ENCODE results near the gene LCN6. TPM values are rescaled to one million over a fixed set of nuclear protein-coding genes. Genes with fewer than 3 reads are reported as not detected.

The LCN6 gene
- total RNA-seq, 1 experiment from 2014 or later: not detected

DNA sequence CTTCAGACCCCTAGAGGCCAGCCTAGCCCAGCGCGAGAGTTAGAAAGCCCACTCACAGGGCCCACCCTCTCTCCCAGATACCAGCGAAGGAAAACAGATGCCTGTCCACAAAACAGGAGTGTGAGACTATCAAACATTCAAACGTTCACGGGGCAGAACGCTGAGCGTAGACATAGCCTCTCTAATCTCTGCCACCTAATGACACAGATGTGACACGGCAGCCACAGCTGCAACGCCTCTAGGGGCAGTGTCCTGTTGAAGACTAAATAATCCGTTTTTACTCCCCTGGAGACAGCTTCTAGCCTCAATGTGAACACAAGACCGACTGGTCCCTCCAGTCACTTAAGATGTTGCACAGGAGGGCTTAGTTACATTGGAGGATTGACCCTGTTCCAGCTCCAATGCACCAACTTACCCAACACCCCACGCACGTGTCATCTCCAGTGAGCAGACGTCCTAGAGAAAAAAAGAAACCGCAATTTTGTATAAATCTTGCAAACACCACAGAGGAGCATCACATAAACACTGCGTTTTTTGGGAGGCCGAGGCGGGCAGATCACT is 21.6 kb downstream of the LCN6 start:
- ChIA-PET POLR2A (interaction anchor here (0.6 to 5.1 kb wide), 12 partner anchors 13 to 326 kb away, joined by 3 to 44 read pairs (median 4); partner anchors contain the start of genes NOTCH1, SNAPC4 and TMEM141), CTCF (interaction anchor here (0.7 to 1.6 kb wide), 9 partner anchors 11 to 499 kb away, joined by 3 to 9 read pairs (median 4); no protein-coding TSS in a partner anchor)
- TF ChIP-seq, protein P1, sequence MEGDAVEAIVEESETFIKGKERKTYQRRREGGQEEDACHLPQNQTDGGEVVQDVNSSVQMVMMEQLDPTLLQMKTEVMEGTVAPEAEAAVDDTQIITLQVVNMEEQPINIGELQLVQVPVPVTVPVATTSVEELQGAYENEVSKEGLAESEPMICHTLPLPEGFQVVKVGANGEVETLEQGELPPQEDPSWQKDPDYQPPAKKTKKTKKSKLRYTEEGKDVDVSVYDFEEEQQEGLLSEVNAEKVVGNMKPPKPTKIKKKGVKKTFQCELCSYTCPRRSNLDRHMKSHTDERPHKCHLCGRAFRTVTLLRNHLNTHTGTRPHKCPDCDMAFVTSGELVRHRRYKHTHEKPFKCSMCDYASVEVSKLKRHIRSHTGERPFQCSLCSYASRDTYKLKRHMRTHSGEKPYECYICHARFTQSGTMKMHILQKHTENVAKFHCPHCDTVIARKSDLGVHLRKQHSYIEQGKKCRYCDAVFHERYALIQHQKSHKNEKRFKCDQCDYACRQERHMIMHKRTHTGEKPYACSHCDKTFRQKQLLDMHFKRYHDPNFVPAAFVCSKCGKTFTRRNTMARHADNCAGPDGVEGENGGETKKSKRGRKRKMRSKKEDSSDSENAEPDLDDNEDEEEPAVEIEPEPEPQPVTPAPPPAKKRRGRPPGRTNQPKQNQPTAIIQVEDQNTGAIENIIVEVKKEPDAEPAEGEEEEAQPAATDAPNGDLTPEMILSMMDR (IDR thresholded peaks at IDR 0.05; ENCODE audit: unreplicated experiment): peak; percentile 33
- Mint-ChIP-seq H3K36me3 (ENCODE audit: insufficient read depth, unreplicated experiment) (peaks cover 64% of the 10 kb centered on the region), H3K27ac (ENCODE audit: low read depth, unreplicated experiment) (peak overlapping the region; percentile 91), H3K9me3 (ENCODE audit: unreplicated experiment) (no peaks in the 10 kb centered on the region), H3K4me3 (ENCODE audit: unreplicated experiment) (peak overlapping the region; percentile 91), H3K27me3 (ENCODE audit: insufficient read depth, unreplicated experiment) (no peaks in the 10 kb centered on the region), H3K4me1 (ENCODE audit: insufficient read depth, unreplicated experiment) (peaks cover 18% of the 10 kb centered on the region)
- DNase-seq (ENCODE audit: unreplicated experiment): peak; percentile 42
- no TSS peak for BruUV-seq (replicated peaks)
- intact Hi-C loops (cut with micrococcal nuclease): no loop called here

DNA sequence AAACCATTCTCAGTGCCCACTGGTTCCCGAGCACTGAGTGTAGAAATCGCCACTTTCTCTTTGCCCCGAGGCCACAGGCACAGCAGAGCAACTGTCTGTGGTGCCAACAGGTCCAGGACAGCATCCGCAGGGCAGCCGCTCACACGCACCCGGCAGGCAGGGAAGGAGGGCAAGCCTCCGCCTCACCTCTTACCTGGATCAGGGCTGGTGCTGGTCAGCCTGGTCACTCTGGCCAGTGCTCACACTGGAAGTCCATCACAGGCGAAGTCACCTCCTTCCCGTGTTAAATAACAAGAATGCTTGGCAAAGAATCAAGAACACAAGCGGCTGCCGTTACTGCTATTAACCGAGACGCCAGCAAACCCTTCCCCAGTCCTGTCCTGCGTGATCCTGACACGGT is 22.2 kb downstream of the LCN6 start:
- CTCF ChIA-PET: interaction anchor here (0.9 to 1.6 kb wide), 4 partner anchors 13 to 267 kb away, joined by 3 to 9 read pairs (median 4); no protein-coding TSS in a partner anchor
- no TSS peak for BruUV-seq (replicated peaks)
- Mint-ChIP-seq H3K27ac (ENCODE audit: low read depth, unreplicated experiment) (peak overlapping the region; percentile 91), H3K27me3 (ENCODE audit: insufficient read depth, unreplicated experiment) (no peaks in the 10 kb centered on the region), H3K4me1 (ENCODE audit: insufficient read depth, unreplicated experiment) (peaks cover 22% of the 10 kb centered on the region), H3K4me3 (ENCODE audit: unreplicated experiment) (peak overlapping the region; percentile 91), H3K36me3 (ENCODE audit: insufficient read depth, unreplicated experiment) (peaks cover 69% of the 10 kb centered on the region), H3K9me3 (ENCODE audit: unreplicated experiment) (no peaks in the 10 kb centered on the region)
- POLR2A ChIA-PET: interaction anchor here (1.1 to 5.1 kb wide), 5 partner anchors 12 to 241 kb away, joined by 3 to 44 read pairs (median 4); partner anchors contain the start of gene NOTCH1
- TF ChIP-seq, protein P1 (IDR thresholded peaks at IDR 0.05; ENCODE audit: unreplicated experiment): no peak
- DNase-seq (ENCODE audit: unreplicated experiment): peak; percentile 27
- intact Hi-C loops (cut with micrococcal nuclease): no loop called here

DNA sequence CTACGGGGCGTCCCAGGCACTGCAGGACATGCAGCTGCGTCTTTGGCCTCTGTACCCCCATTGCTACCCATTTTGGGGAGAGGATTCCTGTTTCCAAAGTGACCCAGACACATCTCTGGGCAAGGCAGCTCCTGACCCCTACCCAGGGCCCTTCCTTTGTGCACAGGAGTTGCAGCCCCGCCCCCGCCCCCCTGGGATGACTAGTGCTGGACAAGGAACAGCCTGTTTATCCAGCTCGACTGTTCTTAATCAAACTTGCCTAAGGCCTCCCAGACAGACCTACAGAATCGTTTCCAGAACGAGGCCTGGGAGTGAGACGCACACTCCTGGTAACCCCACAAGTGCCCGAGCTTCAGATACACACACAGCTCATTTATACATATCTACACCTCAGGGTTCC is 22.7 kb downstream of the LCN6 start:
- CTCF ChIA-PET: interaction anchor here (0.6 to 1.0 kb wide), 6 partner anchors 12 to 332 kb away, joined by 3 to 4 read pairs (median 3); no protein-coding TSS in a partner anchor
- H3K27ac Mint-ChIP-seq (ENCODE audit: low read depth, unreplicated experiment): no peak overlapping the region

DNA sequence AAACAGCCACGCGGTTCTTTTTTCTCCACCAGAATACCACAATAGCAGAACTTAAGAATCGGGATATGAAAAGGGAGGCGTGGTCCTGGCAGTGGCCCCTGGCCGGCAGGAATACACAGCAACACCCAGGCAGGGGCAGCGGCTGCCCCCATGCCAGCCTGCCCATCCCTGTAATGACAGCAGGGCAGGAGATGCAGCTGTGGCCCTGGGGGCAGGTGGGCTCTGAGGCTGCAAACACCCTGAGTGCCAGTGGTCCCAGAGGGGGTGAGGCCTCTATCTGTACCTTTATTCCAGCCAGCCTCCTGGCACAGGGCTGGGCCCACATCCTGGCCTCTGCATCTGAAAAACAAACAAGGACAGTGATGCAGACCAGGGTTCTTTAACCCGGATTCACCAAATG is 23.6 kb downstream of the LCN6 start:
- no peak overlapping the region for H3K4me3 Mint-ChIP-seq (ENCODE audit: unreplicated experiment)
- CTCF ChIA-PET: interaction anchor here (0.6 kb wide), 2 partner anchors 40 to 68 kb away, joined by 3 read pairs; no protein-coding TSS in a partner anchor
- H3K36me3 Mint-ChIP-seq (ENCODE audit: insufficient read depth, unreplicated experiment): peaks cover 79% of the 10 kb centered on the region
- peaks cover 25% of the 10 kb centered on the region for H3K4me1 Mint-ChIP-seq (ENCODE audit: insufficient read depth, unreplicated experiment)
- no peak for DNase-seq (ENCODE audit: unreplicated experiment)
- no peaks in the 10 kb centered on the region for H3K9me3 Mint-ChIP-seq (ENCODE audit: unreplicated experiment)
- no peaks in the 10 kb centered on the region for H3K27me3 Mint-ChIP-seq (ENCODE audit: insufficient read depth, unreplicated experiment)
- POLR2A ChIA-PET: interaction anchor here (5.1 kb wide), 1 partner anchor 30 kb away, joined by 44 read pairs; no protein-coding TSS in a partner anchor
- BruUV-seq (replicated peaks): no TSS peak
- no peak overlapping the region for H3K27ac Mint-ChIP-seq (ENCODE audit: low read depth, unreplicated experiment)
- TF ChIP-seq, protein P1 (IDR thresholded peaks at IDR 0.05; ENCODE audit: unreplicated experiment): no peak
- intact Hi-C loops (cut with micrococcal nuclease): no loop called here

More for the DNA sequence above, 22.7 kb downstream of the LCN6 start:
- POLR2A ChIA-PET: interaction anchor here (0.7 to 5.1 kb wide), 4 partner anchors 12 to 240 kb away, joined by 3 to 44 read pairs (median 4); no protein-coding TSS in a partner anchor
- no peaks in the 10 kb centered on the region for H3K9me3 Mint-ChIP-seq (ENCODE audit: unreplicated experiment)
- peaks cover 25% of the 10 kb centered on the region for H3K4me1 Mint-ChIP-seq (ENCODE audit: insufficient read depth, unreplicated experiment)
- intact Hi-C loops (cut with micrococcal nuclease): no loop called here
- BruUV-seq (replicated peaks): no TSS peak
- DNase-seq (ENCODE audit: unreplicated experiment): peak; percentile 46
- peaks cover 74% of the 10 kb centered on the region for H3K36me3 Mint-ChIP-seq (ENCODE audit: insufficient read depth, unreplicated experiment)
- peak overlapping the region; percentile 91 for H3K4me3 Mint-ChIP-seq (ENCODE audit: unreplicated experiment)
- TF ChIP-seq, protein P1 (IDR thresholded peaks at IDR 0.05; ENCODE audit: unreplicated experiment): no peak
- H3K27me3 Mint-ChIP-seq (ENCODE audit: insufficient read depth, unreplicated experiment): no peaks in the 10 kb centered on the region

Measured in MCF 10A (cell line).